Measurements from ENCODE around the gene ADRB2.

DNA sequence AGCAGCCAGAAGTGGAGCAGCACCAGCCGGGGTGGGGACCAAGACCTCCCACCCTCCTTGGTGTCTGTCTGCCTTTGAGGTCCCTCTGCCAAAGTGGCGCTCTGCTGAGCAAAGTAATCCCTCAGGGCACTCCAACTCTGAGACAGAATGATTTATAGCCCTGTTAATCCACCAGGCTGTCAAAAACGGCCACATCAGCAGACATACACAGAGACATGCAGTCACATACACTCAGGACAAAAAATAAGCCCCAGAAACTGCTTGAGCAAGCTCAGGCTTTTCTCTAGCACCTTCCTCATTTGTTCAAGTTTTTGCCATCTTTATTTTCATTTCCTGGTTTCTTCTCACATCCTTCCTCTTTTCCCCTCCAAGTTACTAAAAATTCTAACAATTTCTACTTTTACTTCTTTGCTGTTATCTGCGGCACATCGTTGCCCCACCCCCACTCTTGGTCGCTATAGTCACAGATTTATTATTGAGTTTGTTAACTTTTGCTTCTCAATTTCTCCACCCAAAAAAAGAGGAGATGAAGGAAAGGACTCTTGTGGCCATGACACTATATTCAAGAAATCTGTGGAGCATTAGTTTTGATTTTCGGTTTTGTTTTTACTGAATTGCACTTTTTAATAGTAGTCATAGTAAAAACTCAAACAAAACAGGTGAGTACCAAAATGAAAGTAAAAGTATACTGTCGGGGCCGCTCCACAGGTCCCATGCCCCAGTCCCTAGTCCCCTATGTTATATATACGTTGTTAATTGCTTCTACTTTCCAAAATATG is 17.4 kb upstream of the ADRB2 start:
- TF ChIP-seq, protein P1, sequence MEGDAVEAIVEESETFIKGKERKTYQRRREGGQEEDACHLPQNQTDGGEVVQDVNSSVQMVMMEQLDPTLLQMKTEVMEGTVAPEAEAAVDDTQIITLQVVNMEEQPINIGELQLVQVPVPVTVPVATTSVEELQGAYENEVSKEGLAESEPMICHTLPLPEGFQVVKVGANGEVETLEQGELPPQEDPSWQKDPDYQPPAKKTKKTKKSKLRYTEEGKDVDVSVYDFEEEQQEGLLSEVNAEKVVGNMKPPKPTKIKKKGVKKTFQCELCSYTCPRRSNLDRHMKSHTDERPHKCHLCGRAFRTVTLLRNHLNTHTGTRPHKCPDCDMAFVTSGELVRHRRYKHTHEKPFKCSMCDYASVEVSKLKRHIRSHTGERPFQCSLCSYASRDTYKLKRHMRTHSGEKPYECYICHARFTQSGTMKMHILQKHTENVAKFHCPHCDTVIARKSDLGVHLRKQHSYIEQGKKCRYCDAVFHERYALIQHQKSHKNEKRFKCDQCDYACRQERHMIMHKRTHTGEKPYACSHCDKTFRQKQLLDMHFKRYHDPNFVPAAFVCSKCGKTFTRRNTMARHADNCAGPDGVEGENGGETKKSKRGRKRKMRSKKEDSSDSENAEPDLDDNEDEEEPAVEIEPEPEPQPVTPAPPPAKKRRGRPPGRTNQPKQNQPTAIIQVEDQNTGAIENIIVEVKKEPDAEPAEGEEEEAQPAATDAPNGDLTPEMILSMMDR (IDR thresholded peaks at IDR 0.05): no peak
- TF ChIP-seq POLR2A (IDR thresholded peaks at IDR 0.05): no peak

Data from right lobe of liver (tissue), 4 donors.